Loucy (cell line): ENCODE measurements around the gene CKS1B.

Experiments
- H2AFZ ChIP-seq: fragments of 200-600 bp; sonication (generic); 2 replicates; pipeline ENCODE4 v1.6.0; 2016; ENCODE audit warnings: antibody characterized with exemption, mild to moderate bottlenecking, low read length, moderate library complexity
- H3F3A ChIP-seq: fragments of 200-600 bp; 2 replicates; pipeline ENCODE4 v1.6.0; 2016; ENCODE audit warnings: antibody characterized with exemption, low read depth, mild to moderate bottlenecking
- H3K27me3 ChIP-seq: fragments of 200-600 bp; sonication (generic); 2 replicates; pipeline ENCODE4 v1.6.1; 2014; ENCODE audit warnings: low read length, mild to moderate bottlenecking; ENCODE audit not compliant: insufficient read depth, poor library complexity, severe bottlenecking
- H3K36me3 ChIP-seq: fragments of 200-600 bp; sonication (generic); 2 replicates; pipeline ENCODE4 v1.6.1; 2016; ENCODE audit warnings: low read length; ENCODE audit not compliant: insufficient read depth
- H3K4me1 ChIP-seq: fragments of 200-600 bp; sonication (generic); 2 replicates; pipeline ENCODE4 v1.5.1; 2014; ENCODE audit warnings: low read length, mild to moderate bottlenecking; ENCODE audit not compliant: insufficient read depth, poor library complexity, severe bottlenecking
- H3K4me2 ChIP-seq: fragments of 200-600 bp; sonication (generic); 2 replicates; pipeline ENCODE4 v1.6.0; 2014; ENCODE audit warnings: antibody characterized with exemption, low read length, low read depth, mild to moderate bottlenecking; ENCODE audit not compliant: poor library complexity, severe bottlenecking
- H3K4me3 ChIP-seq: fragments of 200-600 bp; sonication (generic); 2 replicates; pipeline ENCODE4 v1.5.1; 2014; ENCODE audit warnings: low read length, mild to moderate bottlenecking, mixed read lengths; ENCODE audit not compliant: poor library complexity, severe bottlenecking
- H3K79me2 ChIP-seq: fragments of 200-600 bp; sonication (generic); 2 replicates; pipeline ENCODE4 v1.6.1; 2014; ENCODE audit warnings: low read length; ENCODE audit not compliant: insufficient read depth
- H3K9ac ChIP-seq: fragments of 200-600 bp; sonication (generic); 2 replicates; pipeline ENCODE4 v1.6.0; 2014; ENCODE audit warnings: mild to moderate bottlenecking, low read depth, low read length, moderate library complexity; ENCODE audit not compliant: poor library complexity, severe bottlenecking
- H3K9me2 ChIP-seq: fragments of 200-600 bp; sonication (generic); replicated peaks from 2 replicates; pipeline ENCODE4 v1.6.1; 2016; ENCODE audit warnings: low read depth, low read length, mixed read lengths
- H3K9me3 ChIP-seq: fragments of 200-600 bp; sonication (generic); 2 replicates; pipeline ENCODE4 v1.6.1; 2014; ENCODE audit warnings: mild to moderate bottlenecking, antibody characterized with exemption, low read length, low read depth; ENCODE audit not compliant: insufficient read depth
- H4K20me1 ChIP-seq: fragments of 200-600 bp; sonication (generic); 2 replicates; pipeline ENCODE4 v1.6.0; 2014; ENCODE audit warnings: antibody characterized with exemption, low read length, mild to moderate bottlenecking; ENCODE audit not compliant: insufficient read depth, poor library complexity, severe bottlenecking
- CTCF ChIP-seq: fragments of 200-600 bp; sonication (generic); conservative IDR thresholded peaks from 2 replicates; pipeline ENCODE4 v1.5.1; 2014; ENCODE audit warnings: mild to moderate bottlenecking, antibody characterized with exemption, low read length
- EZH2phosphoT487 ChIP-seq: fragments of 200-600 bp; IDR thresholded peaks from 2 replicates; pipeline ENCODE4 v1.6.1; 2018; ENCODE audit warnings: antibody characterized with exemption, mild to moderate bottlenecking, moderate library complexity, borderline replicate concordance

Gene CKS1B

GRCh38 chr1:154951901-154952657, 22.4 kb upstream of the CKS1B start:
- Histone ChIP-seq H3K9me3 (no peaks in the 10 kb centered on the region), H3K4me3 (peak overlapping the region; percentile 86), H4K20me1 (peaks cover 14% of the 10 kb centered on the region), H3K27me3 (no peaks in the 10 kb centered on the region), H3K9me2 (no peaks in the 10 kb centered on the region), H2AFZ (no peak overlapping the region), H3F3A (peaks cover 10% of the 10 kb centered on the region; the same call in 1 of the 2 replicates), H3K79me2 (peaks cover 68% of the 10 kb centered on the region), H3K4me1 (peaks cover 79% of the 10 kb centered on the region), H3K9ac (peak overlapping the region; percentile 84), H3K4me2 (peak overlapping the region; percentile 86), H3K36me3 (peaks cover 26% of the 10 kb centered on the region; the same call in 1 of the 2 replicates)
- TF ChIP-seq CTCF (no peak), EZH2phosphoT487 (no peak)

GRCh38 chr1:154952664-154953063, 21.8 kb upstream of the CKS1B start:
- peak overlapping the region; percentile 86 for H3K4me3 ChIP-seq

GRCh38 chr1:154953611-154954038, 20.9 kb upstream of the CKS1B start:
- H4K20me1 ChIP-seq: peaks cover 14% of the 10 kb centered on the region

More at GRCh38 chr1:154952664-154953063, 21.8 kb upstream of the CKS1B start:
- Histone ChIP-seq H3K36me3 (peaks cover 22% of the 10 kb centered on the region; the same call in 1 of the 2 replicates), H3K9me3 (no peaks in the 10 kb centered on the region), H3K4me2 (peak overlapping the region; percentile 86), H3K9ac (peak overlapping the region; percentile 84), H3K27me3 (no peaks in the 10 kb centered on the region), H3K79me2 (peaks cover 74% of the 10 kb centered on the region), H2AFZ (no peak overlapping the region), H4K20me1 (peaks cover 14% of the 10 kb centered on the region), H3K9me2 (no peaks in the 10 kb centered on the region), H3K4me1 (peaks cover 75% of the 10 kb centered on the region), H3F3A (peaks cover 10% of the 10 kb centered on the region; the same call in 1 of the 2 replicates)
- TF ChIP-seq CTCF: no peak
- TF ChIP-seq EZH2phosphoT487: no peak

More at GRCh38 chr1:154953611-154954038, 20.9 kb upstream of the CKS1B start:
- peaks cover 10% of the 10 kb centered on the region; the same call in 1 of the 2 replicates for H3F3A ChIP-seq
- H3K9ac ChIP-seq: peak overlapping the region; percentile 84
- H3K79me2 ChIP-seq: peaks cover 78% of the 10 kb centered on the region
- H2AFZ ChIP-seq: no peak overlapping the region
- H3K9me3 ChIP-seq: no peaks in the 10 kb centered on the region
- peaks cover 68% of the 10 kb centered on the region for H3K4me1 ChIP-seq
- H3K4me2 ChIP-seq: peak overlapping the region; percentile 86
- peaks cover 13% of the 10 kb centered on the region; the same call in 1 of the 2 replicates for H3K36me3 ChIP-seq
- no peaks in the 10 kb centered on the region for H3K27me3 ChIP-seq
- H3K9me2 ChIP-seq: no peaks in the 10 kb centered on the region
- peak overlapping the region; percentile 86 for H3K4me3 ChIP-seq
- TF ChIP-seq EZH2phosphoT487 (no peak), CTCF (no peak)
